GM23338 (cell line): ENCODE results near the gene TCIRG1. TPM values are rescaled to one million over a fixed set of nuclear protein-coding genes. Genes with fewer than 3 reads are reported as not detected.

Experiments
- ATAC-seq: fragments of 200-7000 bp; cut with Tn5 transposase; 3 replicates; pipeline ENCODE4 v1.9.1; 2020
- DNase-seq: peaks from one replicate; pipeline ENCODE4 v3.0.0-alpha.2; 2015; ENCODE audit warnings: low spot score
- H2AFZ ChIP-seq: fragments of 200-600 bp; sonication (generic); 2 replicates; pipeline ENCODE4 v1.8.0; 2016; ENCODE audit warnings: antibody characterized with exemption, mild to moderate bottlenecking, moderate library complexity
- H3F3A ChIP-seq: fragments of 200-600 bp; sonication (generic); replicated peaks from 2 replicates; pipeline ENCODE4 v1.8.0; 2017; ENCODE audit warnings: antibody characterized with exemption, mixed run types, low read depth
- H3K27ac ChIP-seq: fragments of 200-600 bp; sonication (generic); 2 replicates; pipeline ENCODE4 v1.6.1; 2016; ENCODE audit warnings: low read depth
- H3K27me3 ChIP-seq: fragments of 200-600 bp; sonication (generic); 2 replicates; pipeline ENCODE4 v1.8.0; 2016; ENCODE audit warnings: mild to moderate bottlenecking, mixed run types, moderate library complexity; ENCODE audit not compliant: insufficient read depth
- H3K36me3 ChIP-seq: fragments of 200-600 bp; sonication (generic); 2 replicates; pipeline ENCODE4 v1.8.0; 2016; ENCODE audit warnings: mild to moderate bottlenecking; ENCODE audit not compliant: insufficient read depth
- H3K4me1 ChIP-seq: fragments of 200-600 bp; sonication (generic); 2 replicates; pipeline ENCODE4 v1.8.0; 2016; ENCODE audit warnings: mild to moderate bottlenecking, moderate library complexity; ENCODE audit not compliant: insufficient read depth
- H3K4me2 ChIP-seq: fragments of 200-600 bp; sonication (generic); 2 replicates; pipeline ENCODE4 v1.7.1; 2017; ENCODE audit warnings: mixed run types
- H3K4me3 ChIP-seq: fragments of 200-600 bp; sonication (generic); 2 replicates; pipeline ENCODE4 v1.6.1; 2016; ENCODE audit warnings: mixed run types
- H3K79me2 ChIP-seq: fragments of 200-600 bp; sonication (generic); replicated peaks from 2 replicates; pipeline ENCODE4 v1.8.0; 2017; ENCODE audit warnings: mild to moderate bottlenecking; ENCODE audit not compliant: insufficient read depth
- H3K9me2 ChIP-seq: fragments of 200-600 bp; sonication (generic); 2 replicates; pipeline ENCODE4 v1.8.0; 2017; ENCODE audit not compliant: insufficient read depth
- H4K20me1 ChIP-seq: fragments of 200-600 bp; sonication (generic); replicated peaks from 2 replicates; pipeline ENCODE4 v1.8.0; 2017; ENCODE audit warnings: mild to moderate bottlenecking; ENCODE audit not compliant: insufficient read depth
- H3K27ac Mint-ChIP-seq: 2 replicates; pipeline ENCODE4 v1.8.0; 2020; ENCODE audit warnings: inconsistent platforms, mild to moderate bottlenecking, moderate library complexity, mixed read lengths
- H3K27me3 Mint-ChIP-seq: 3 replicates; pipeline ENCODE4 v1.8.0; 2022; ENCODE audit warnings: low read depth, mild to moderate bottlenecking, moderate library complexity, mixed read lengths, inconsistent platforms; ENCODE audit not compliant: insufficient read depth, poor library complexity
- H3K36me3 Mint-ChIP-seq: 3 replicates; pipeline ENCODE4 v1.8.0; 2021; ENCODE audit warnings: low read depth, mild to moderate bottlenecking, inconsistent platforms, moderate library complexity, mixed read lengths
- H3K4me1 Mint-ChIP-seq: 3 replicates; pipeline ENCODE4 v1.8.0; 2020; ENCODE audit warnings: mild to moderate bottlenecking, inconsistent platforms, mixed read lengths
- H3K4me3 Mint-ChIP-seq: 3 replicates; pipeline ENCODE4 v1.8.0; 2021; ENCODE audit warnings: moderate library complexity, mild to moderate bottlenecking, inconsistent platforms, mixed read lengths
- H3K9me3 Mint-ChIP-seq: 3 replicates; pipeline ENCODE4 v1.8.0; 2020; ENCODE audit warnings: moderate library complexity, mild to moderate bottlenecking, inconsistent platforms, mixed read lengths
- CREB1 ChIP-seq: fragments of 250-450 bp; sonication (Bioruptor Pico); IDR thresholded peaks from 2 replicates; pipeline ENCODE4 v1.5.0; 2020; ENCODE audit warnings: low read depth, mild to moderate bottlenecking, moderate library complexity
- CTCF ChIP-seq, 2 experiments: fragments of 200-600 bp in 1 of 2; sonication (generic) in 1 of 2; conservative IDR thresholded peaks; 2 replicates each; pipeline versions ENCODE4 v1.5.1 to v1.6.1; 2016 to 2017; ENCODE audit warnings: antibody characterized with exemption in 2 of 2, low read depth in 2 of 2, mild to moderate bottlenecking in 2 of 2, moderate library complexity in 1 of 2
- ETS1 ChIP-seq: IDR thresholded peaks from 2 replicates; pipeline ENCODE4 v1.6.1; 2016; ENCODE audit warnings: antibody characterized with exemption
- EZH2 ChIP-seq: fragments of 200-600 bp; sonication (generic); IDR thresholded peaks from one replicate; pipeline ENCODE4 v1.8.0; 2017; ENCODE audit warnings: antibody characterized with exemption, mild to moderate bottlenecking, low read depth; ENCODE audit not compliant: unreplicated experiment
- EZH2phosphoT487 ChIP-seq: fragments of 200-600 bp; sonication (generic); IDR thresholded peaks from one replicate; pipeline ENCODE4 v1.8.1; 2018; ENCODE audit warnings: antibody characterized with exemption; ENCODE audit not compliant: unreplicated experiment
- JUNB ChIP-seq: IDR thresholded peaks from one replicate; pipeline ENCODE4 v1.6.1; 2016; ENCODE audit warnings: antibody characterized with exemption; ENCODE audit not compliant: unreplicated experiment
- NANOG ChIP-seq: IDR thresholded peaks from 2 replicates; pipeline ENCODE4 v1.6.1; 2016; ENCODE audit warnings: antibody characterized with exemption, borderline replicate concordance
- POLR2AphosphoS5 ChIP-seq: IDR thresholded peaks from 2 replicates; pipeline ENCODE4 v1.6.1; 2016; ENCODE audit warnings: antibody characterized with exemption, low read depth
- REST ChIP-seq: IDR thresholded peaks from one replicate; pipeline ENCODE4 v1.6.1; 2018; ENCODE audit warnings: antibody characterized with exemption; ENCODE audit not compliant: unreplicated experiment
- STAT1 ChIP-seq: IDR thresholded peaks from one replicate; pipeline ENCODE4 v1.6.1; 2016; ENCODE audit warnings: antibody characterized with exemption; ENCODE audit not compliant: unreplicated experiment
- ZNF114 ChIP-seq: fragments of 250-450 bp; sonication (Bioruptor Pico); IDR thresholded peaks from 2 replicates; pipeline ENCODE4 v1.5.0; 2020; ENCODE audit warnings: mild to moderate bottlenecking, moderate library complexity
- ZNF331 ChIP-seq: fragments of 250-450 bp; sonication (Bioruptor Pico); IDR thresholded peaks from 2 replicates; pipeline ENCODE4 v1.5.0; 2020; ENCODE audit warnings: low read depth, mild to moderate bottlenecking, moderate library complexity
- ZNF462 ChIP-seq: fragments of 250-450 bp; sonication (Bioruptor Pico); IDR thresholded peaks from 2 replicates; pipeline ENCODE4 v1.5.0; 2020; ENCODE audit warnings: mild to moderate bottlenecking, moderate library complexity
- polyA plus RNA-seq: library from polyadenylated mRNA; unstranded; fragments of >200 nt; fragmentation: Nextera tagmentation; extraction: Ambion mirVana; gene quantifications from 2 replicates; pipeline ENCODE4 v1.2.1, GENCODE V29; 2016
- total RNA-seq: library from RNA; depleted of rRNA; stranded (reverse); fragments of >200 nt; shearing (Covaris generic); gene quantifications from 2 replicates; pipeline ENCODE4 v1.2.3, GENCODE V29; 2014

Gene TCIRG1
- total and polyA plus RNA-seq, 2 experiments from 2014 or later = 20.4 to 40.4 TPM

GRCh38 chr11:68012843-68013610, 25.8 kb upstream of the TCIRG1 start:
- Histone ChIP-seq H3K36me3 (no peaks in the 10 kb centered on the region), H3F3A (0 out of 2 replicates have a peak, but pooled peaks cover 4% of the 10 kb centered on the region), H3K9me2 (no peaks in the 10 kb centered on the region), H2AFZ (no peak overlapping the region), H3K27ac (no peak overlapping the region), H3K4me2 (no peak overlapping the region), H4K20me1 (no peaks in the 10 kb centered on the region), H3K27me3 (no peaks in the 10 kb centered on the region), H3K4me3 (no peak overlapping the region), H3K4me1 (peaks cover 12% of the 10 kb centered on the region), H3K79me2 (no peaks in the 10 kb centered on the region)
- DNase-seq = no peak
- Mint-ChIP-seq H3K36me3 (no peaks in the 10 kb centered on the region), H3K4me1 (peaks cover 26% of the 10 kb centered on the region), H3K9me3 (no peaks in the 10 kb centered on the region), H3K27ac (no peak overlapping the region), H3K27me3 (peaks cover 8% of the 10 kb centered on the region), H3K4me3 (no peak overlapping the region)
- TF ChIP-seq ZNF114 (CRISPR knock-in tag) = no peak
- TF ChIP-seq ZNF462 (CRISPR knock-in tag) = no peak
- TF ChIP-seq CREB1 (CRISPR knock-in tag) = no peak
- TF ChIP-seq EZH2phosphoT487 = no peak
- no peak for TF ChIP-seq REST
- TF ChIP-seq EZH2 = no peak
- TF ChIP-seq STAT1 = no peak
- no peak for TF ChIP-seq POLR2AphosphoS5
- TF ChIP-seq CTCF (conservative IDR thresholded peaks at IDR 0.05; ENCODE audit: low read depth in 2 of 2) = no peak
- no peak for TF ChIP-seq JUNB
- TF ChIP-seq ZNF331 (CRISPR knock-in tag) = no peak
- no peak for TF ChIP-seq ETS1
- TF ChIP-seq NANOG = no peak
- ATAC-seq = no peak
